Right ventricle myocardium inferior (tissue), 1 donor: Measurements from ENCODE around the gene SOWAHA. TPM values are rescaled to one million over a fixed set of nuclear protein-coding genes. Genes with fewer than 3 reads are reported as not detected.

Source experiments
- ATAC-seq: fragments of 200-7000 bp; cut with Tn5 transposase; one replicate; pipeline ENCODE4 v1.9.1; 2020; ENCODE audit warnings: mild to moderate bottlenecking, moderate library complexity
- DNase-seq: peaks from one replicate; pipeline ENCODE4 v3.0.0; 2021; ENCODE audit errors: missing footprints
- intact Hi-C: fragments of 100-400 bp; cut with DNase I; formaldehyde crosslinking; loops from one replicate; pipeline ENCODE4 v1.11.0; 2022
- long read RNA-seq: library from polyadenylated mRNA; unstranded; transcript quantifications from one replicate; pipeline ENCODE4 v2.0.0, GENCODE V29; 2021
- total RNA-seq: library from RNA; stranded (reverse); fragmentation: NEBNext Ultra II Directional; extraction: Animal tissue kit (Norgen Biotek cat#: 25700); gene quantifications from one replicate; pipeline ENCODE4 v1.2.1, GENCODE V29; 2021
- donor health status: DM: no; HTN: yes; CAD: no; lungs with severe emphysema.

SOWAHA gene
- 0.27 TPM for total RNA-seq
- long read RNA-seq, result 0 reads

DNA sequence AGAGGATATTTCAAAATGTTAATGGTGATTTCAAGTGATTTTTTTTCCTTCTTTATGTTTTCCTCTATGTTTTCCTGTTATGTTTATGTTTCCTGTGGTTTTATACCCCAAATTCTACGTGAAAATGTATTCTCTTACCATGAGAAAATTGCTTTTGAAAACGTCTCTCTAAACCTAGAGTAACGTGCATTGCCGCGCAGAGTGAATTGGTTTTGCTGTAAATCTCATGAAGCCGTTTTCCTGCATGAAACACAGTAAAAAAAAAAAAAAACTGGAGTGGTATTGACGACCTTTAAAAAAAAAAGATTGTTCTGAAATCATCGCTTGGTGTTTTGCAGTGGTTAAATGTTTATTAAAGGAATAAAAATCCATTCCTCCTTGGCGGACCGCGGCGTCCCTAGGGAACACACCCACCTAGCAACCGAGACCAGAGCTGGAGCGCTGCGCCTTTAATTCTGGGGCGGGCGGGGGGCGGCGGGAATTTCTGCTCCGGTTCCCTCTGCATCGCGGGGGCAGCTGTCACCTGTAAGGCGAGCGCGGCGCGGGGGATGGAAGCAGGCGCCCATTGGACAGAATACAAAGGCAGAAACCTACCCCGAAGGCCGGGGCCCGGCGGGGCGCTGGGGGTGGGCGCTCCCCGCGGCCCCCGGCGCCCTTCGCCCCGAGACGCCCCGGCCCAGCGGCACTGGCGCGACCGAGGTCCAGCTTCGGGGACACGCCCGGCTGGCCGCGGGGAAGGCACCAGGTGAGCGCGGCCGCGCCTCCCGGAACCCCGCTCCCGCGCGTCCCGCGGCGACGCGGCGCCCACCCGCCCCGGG lies at the start of gene SOWAHA:
Gene SOWAHA (plus strand): TSS at position 522 of the 818 bp plus-strand sequence. CDS start 320 bp downstream, outside the sequence.
- DNase-seq (no peak), ATAC-seq (no peak)
- intact Hi-C loops, result no loop called here

DNA sequence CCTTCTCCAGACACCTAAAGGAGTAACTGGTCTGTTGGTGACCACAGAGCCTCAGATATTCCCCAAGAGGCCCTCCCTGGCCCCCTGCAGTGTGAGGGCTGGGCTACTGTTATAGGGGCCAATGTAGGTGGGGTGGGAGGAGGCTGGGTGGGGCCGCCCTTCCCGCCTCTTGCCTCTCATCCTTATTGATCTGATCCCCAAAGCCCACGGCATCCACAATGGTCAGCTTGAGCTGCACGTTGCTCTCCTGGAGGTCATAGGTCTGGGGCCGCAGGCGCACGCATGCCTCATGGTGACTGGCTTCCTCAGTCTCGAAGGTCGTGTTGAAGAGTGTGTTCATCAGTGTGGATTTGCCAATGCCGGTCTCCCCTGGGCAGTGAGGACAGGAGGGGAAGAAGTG lies 49.1 kb upstream of the SOWAHA start:
- intact Hi-C loops, result no loop called here
- ATAC-seq, result no peak
- peak; percentile 65 for DNase-seq

DNA sequence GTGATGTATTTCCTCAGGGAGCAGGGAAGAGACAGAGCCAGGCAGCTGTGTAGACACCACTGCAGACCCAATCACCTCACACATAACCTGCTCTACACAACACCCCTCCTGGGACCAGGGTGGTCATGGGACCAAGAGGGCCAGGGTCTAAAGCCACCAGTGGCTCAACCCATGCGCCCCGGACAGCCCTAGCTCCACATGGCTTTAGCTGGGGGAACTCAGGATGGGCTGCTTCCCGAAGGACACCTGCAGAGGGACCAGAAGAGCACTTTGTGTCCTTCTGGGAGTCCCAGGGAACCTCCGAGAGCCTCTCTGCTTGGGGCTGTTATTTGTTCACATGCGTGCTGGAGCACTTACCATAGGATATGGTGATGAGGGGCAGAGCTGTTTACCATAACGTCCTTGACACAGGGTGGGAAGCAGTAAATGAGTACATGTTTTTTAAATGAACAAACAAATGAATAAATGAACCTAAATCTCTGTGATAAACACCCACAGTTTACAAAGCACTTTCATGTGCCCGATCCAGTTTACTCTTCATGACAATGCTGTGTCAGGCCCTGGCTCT lies 48.3 kb upstream of the SOWAHA start:
- intact Hi-C loops, result no loop called here
- DNase-seq (peak; percentile 30), ATAC-seq (no peak)

DNA sequence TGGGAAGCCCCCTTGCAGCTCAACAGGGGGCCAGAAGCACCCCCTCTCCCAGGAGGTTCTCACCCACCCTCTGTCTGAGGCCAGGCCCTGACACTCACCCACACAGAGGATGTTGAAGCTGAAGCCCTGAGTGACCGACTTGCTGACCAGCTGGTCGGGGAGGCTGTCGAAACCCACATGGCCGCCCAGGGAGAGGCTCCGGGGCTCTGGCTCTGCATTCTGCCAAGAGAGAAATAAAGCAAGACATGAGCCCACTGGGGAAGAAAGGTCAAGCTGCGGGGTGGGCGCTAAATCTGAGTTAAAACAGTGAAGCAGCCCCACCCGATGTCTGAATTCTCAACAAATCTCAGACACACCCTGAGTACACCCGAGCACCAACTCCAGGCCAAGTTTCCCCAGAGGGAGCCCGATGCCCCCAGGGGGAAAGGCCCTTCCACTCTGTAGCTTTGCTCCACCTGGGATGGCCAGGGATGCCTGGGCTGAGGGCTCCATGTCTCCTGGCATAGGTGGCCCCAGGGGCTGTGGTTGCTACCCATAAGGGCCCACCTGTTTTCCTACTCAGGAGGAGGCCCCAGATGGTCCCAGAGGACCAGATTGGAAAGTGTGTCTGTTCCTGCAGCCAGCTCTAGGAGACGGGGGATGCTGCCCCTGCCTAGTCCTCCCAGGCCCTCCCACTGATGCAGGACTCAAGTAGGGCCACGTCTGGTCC lies 47.6 kb upstream of the SOWAHA start:
- intact Hi-C loops, result no loop called here
- DNase-seq, result peak; percentile 60
- peak; percentile 42 for ATAC-seq

DNA sequence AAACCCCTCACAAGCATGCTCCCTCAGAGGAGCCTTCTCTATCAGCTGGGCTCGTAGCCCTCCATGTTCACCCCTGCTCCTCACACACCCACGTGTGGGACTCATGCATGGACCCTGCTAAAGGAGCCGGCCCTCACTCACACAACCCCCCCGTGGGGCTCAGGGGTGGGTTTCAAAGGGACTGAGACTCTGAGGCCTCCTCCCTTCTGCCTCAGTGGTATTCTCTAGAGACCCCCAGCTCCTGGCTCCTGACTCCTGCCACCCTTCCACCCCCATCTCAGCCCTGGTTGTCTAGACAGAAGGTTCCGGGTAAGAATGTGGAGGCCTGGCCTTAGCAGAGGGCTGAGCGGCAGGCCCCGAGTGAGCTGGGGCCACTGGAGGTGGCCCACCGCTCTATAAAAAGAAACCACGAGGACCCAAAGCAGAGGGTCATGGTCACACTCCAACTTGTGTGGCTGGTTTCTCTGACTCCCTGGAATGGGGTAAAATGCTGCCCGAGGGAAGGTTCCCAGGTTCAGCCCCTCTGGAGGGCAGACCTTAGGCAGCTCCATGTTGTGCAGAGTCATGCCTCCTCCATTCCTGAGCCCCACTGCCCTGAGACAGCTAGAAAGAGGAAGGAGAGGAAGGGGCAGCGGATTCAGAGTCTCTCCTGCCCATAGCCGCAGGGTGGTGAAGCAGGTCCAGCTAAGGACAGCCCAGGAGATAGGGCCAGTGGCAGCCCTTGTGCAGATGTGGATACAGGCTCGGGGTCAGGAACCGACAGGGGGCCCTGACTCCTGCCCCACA lies 46.9 kb upstream of the SOWAHA start:
- DNase-seq, result peak; percentile 45
- intact Hi-C loops, result no loop called here
- no peak for ATAC-seq

DNA sequence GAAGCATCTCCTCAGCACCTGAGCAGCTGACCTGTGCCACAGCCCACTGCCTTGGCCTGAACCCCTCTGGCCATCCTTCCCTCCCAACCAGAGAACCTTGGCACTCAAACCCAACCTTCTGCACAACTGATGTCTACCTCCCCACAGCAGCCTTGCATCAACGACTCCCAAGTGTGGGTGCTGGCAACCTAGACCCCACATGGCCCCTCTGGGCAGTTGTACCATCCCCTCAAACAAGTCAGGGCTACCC lies 46.4 kb upstream of the SOWAHA start:
- no peak for ATAC-seq
- intact Hi-C loops, result no loop called here
- DNase-seq, result no peak

DNA sequence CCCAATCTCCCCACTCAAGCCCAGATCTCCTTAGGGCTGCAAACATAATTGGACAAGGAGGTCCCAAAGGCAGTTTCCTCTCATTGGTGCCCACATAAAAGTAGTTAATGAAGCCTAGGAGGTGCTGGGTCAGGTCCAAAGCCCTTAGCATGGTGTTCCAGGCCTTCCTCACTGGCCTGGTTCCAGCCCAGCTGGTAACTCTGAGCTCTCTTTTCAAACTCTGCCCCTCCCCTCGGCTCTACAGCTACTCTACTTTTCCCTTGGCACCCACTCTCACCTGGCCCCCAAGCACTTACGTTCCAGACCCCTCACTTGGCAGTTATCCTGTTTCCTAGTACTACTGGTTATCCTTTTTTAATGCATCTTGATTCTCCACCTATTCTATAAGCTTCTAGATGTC lies 46.0 kb upstream of the SOWAHA start:
- intact Hi-C loops, result no loop called here
- ATAC-seq, result no peak
- peak; percentile 71 for DNase-seq

DNA sequence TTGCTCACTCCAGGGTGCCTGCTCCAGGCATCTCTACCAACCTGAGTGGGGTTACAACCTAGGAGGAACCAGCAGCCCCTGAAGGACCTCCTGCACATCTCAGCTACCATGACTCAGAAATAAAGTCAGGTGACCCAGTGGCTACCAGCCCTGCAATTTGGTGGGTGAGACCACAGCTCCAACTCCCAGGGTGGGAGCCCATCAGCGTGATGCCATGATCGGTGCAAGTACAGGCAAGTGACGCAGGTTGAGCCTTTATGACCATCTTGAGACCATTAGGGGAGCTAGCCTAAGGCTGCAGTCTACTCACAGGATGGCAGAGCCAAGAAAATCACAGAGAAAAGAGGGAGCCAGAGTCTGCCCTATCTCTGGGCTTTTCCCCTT lies 44.6 kb upstream of the SOWAHA start:
- intact Hi-C loops, result no loop called here
- peak; percentile 45 for DNase-seq
- ATAC-seq, result no peak

DNA sequence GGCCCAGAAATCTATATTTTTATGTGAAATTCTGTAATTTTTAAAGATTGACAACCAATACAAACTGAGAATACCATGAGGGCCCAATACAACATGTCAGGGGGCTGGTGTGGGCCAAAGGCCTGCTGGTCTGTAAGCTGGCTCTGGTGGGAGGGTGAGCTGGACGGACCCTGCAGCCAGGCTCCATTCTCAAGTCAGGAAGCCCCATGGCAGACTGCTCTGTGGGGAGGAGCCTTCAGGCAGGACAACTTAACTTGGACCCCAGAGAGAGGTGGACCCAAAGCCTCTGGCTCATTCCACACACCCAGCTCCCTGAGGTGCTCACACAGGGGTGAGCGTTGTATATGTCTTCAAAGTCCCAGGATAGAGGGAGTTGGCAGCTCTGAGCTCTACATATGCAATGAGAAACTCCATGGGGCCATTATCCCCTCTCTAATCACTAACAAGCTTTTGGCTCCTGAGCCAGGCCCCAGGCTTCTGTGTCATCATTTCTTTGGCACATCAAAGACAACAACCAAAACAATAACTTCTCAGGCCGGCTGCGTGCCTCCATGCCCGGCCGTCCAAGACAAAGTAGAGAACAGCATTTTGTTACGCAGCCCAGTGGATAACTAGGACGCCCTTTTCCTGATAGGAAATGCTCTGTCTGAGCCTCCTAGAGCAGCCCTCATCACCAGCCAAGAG lies 42.5 kb upstream of the SOWAHA start:
- DNase-seq (peak; percentile 45), ATAC-seq (no peak)
- intact Hi-C loops, result no loop called here

DNA sequence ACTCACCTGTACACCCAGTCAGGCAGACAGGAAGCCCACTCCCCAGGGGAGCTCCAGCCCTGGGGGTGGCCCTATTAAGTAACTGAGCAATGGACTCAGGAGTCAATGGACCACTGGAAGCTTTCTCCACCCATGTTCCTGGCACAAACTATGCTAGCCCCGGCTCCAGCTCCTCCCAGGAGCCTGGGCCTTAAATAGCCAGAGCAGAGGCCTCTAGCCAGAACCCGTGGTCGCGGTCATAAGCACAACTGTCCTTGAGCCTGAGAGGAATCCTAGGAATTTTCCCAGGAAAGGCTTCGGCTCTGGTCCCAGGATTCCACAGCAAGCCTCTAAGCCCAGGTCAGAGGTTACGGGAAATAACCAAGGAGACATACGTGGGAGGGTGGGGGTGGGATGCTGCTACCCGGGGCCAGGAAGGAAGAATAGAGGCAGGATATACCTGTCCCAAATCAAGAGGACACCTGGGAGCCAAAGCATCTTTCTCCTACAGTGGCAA lies 41.6 kb upstream of the SOWAHA start:
- DNase-seq (peak; percentile 71), ATAC-seq (peak; percentile 47)
- intact Hi-C loops, result no loop called here

DNA sequence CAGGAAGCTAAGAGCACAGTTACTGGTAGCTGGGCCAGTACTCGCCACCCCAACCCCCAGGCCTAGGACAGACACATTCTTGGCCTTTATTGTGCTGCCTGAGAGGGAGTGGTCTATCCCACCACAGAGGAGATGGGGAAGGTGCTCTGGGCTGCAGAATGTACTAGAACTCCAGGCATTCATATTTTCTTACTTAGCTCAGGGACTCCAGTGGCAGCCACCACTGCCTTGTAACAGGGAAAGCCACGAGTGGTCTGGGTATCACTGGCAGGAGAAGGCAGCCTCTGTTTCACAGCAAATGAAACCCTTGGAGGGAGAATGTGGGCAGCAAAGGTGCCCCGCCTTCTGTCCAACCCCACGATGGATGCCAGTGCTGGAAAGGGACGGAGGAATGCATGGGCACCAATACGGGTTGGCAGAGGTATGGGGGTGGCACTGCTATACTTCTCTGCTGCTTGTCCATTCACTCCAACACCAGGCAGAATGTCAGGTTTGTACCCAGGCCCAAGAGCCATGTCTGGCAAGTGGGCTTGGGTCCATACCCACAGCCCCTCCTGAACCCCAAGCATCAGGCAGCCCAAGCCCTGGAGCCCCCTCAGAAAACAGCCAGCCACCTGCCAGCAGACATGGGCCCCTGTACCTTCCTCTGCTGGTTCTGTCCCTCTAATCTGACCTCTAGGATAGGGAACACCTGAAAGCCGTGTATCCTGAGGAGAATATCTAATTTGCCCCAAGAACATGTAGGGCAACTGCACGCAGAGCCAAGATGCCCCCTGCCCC lies 40.6 kb upstream of the SOWAHA start:
- intact Hi-C loops, result no loop called here
- DNase-seq (no peak), ATAC-seq (no peak)

DNA sequence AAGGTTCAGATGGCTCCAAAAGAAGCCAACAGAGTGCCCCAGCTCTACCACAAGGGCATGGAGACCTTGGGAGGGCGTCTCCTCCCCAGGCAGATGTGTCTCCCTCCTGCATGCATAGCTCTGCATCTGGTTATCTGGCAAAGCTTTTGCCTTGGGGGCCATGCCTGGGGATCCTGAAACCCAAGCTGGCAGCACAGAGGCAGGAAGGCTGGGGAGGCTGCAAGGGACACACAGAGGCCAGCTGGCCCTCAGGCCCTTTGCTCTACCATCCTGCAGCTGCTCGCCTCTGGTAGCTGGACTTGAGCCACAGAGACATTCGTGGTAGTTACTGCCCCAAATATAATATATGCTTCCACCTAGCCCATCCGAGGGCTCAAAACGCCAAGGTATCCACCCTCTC lies 40.0 kb upstream of the SOWAHA start:
- ATAC-seq (no peak), DNase-seq (no peak)
- intact Hi-C loops, result no loop called here

DNA sequence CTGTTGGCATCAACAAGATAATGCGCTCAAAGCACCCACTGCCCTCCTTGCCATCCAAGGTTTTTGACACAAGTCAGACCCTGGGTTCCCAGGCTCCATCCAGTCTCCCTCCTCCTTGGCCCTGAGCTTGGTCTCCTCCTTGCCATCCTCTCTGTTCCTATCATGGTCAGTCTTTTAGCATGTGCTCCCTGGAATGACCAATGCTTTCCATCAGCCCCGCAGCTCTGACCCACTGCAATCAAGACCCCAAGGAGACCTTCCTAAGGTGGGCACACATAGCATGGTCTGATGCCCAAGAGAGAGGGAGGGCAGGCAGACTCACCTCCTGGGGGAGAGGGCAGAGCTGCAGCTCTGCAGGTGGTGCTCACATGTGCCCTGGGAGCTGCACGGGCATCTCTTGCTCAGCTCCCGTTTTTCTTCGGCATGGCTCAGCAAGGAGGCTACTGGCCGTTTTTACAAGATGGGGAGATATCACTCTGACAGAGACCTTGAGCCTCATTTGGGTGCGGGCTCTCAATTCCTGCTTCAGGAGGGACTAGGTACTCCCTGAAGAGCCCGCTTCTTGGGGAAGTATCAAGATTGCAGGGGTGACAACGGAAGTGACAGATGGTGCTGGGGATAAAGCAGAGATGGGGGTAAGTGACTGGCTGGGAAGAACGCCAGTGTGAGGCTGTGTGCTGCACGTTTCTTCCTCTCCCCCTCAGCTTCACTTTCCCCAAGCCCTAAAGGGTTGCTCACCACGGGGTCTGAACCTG lies 39.3 kb upstream of the SOWAHA start:
- ATAC-seq (no peak), DNase-seq (no peak)
- intact Hi-C loops, result no loop called here

DNA sequence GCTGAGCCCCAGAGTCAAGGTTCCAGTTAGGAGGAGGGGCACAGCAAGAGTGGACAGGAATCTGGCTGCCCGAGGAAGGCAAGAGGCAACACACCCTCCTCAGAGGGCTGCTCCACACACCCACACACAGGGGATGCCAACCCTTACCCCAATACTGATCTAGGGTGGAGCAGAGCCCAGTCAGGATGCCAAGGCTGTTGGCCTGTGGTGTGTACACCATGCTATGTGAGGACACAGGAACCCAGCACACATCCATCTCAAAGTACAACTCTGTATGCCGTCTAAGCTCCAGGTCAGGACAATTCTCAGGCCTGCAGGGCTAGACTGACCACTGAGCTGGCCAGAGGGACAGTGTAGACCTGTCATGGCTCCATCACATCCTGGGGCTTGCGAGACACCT lies 38.7 kb upstream of the SOWAHA start:
- no peak for DNase-seq
- ATAC-seq, result no peak
- intact Hi-C loops, result no loop called here

DNA sequence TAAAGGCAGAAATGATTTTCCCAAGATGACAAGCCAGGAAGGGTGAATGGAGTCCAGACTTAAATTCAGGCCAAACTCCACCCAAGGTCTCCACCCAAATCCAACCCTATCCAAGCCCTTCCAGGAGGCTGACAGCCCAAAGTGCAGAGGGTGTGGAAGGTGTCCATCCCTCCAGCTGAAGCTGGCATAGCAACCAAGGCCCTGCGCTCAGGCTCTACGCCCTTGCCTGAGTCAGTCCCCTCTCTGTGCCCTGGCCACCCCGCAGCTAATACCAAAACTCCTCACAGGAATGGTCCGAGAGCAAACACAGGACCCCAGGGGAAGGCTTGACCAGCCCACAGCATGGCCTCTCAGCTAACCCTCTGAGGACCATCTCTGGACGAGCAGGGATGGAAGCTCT lies 38.2 kb upstream of the SOWAHA start:
- peak; percentile 32 for ATAC-seq
- DNase-seq, result peak; percentile 56
- intact Hi-C loops, result loop anchor here (5.0 kb wide), 1 partner anchor 42 kb away; no protein-coding TSS in a partner anchor

DNA sequence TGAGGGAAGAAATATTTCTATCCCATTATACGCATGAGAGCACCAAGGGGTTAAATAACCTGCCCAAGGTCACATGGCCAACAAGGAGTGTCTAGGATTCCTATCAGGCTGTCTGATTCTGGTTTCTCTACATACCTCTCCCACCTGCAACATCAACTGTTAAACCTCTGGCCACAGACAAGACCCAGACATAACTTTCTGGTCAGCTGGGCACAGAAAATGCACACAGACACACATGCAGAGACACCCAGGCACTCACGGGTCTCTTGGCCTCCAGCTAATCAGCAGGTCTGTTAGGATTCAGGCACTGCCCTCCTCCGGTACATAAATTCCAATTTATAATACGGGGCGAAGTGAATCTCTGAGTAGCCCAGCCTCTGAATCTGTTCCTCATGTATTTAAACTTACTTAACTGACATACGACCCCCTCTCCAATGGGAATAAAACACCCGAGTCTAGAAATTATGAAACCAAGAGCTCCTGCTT lies 37.6 kb upstream of the SOWAHA start:
- no peak for ATAC-seq
- intact Hi-C loops, result loop anchor here (5.0 kb wide), 1 partner anchor 42 kb away; no protein-coding TSS in a partner anchor

More for the DNA sequence above, 37.6 kb upstream of the SOWAHA start:
- DNase-seq, result no peak
